Activated CD8-positive, alpha-beta T cell treated with anti-CD3 and anti-CD28 coated beads for 36 hours (primary cell): Measurements from ENCODE around the gene KDM2A. TPM values are rescaled to one million over a fixed set of nuclear protein-coding genes. Genes with fewer than 3 reads are reported as not detected.
A peak's percentile ranks its signal among the peaks of the same experiment; 100 is the strongest.

Experiments
- ATAC-seq: fragments of 200-7000 bp; cut with Tn5 transposase; one replicate; pipeline ENCODE4 v1.10.0; 2021; ENCODE audit warnings: mild to moderate bottlenecking, moderate library complexity
- CTCF ChIA-PET: fragments of 350-600 bp; sonication (Branson Sonifier 250); formaldehyde crosslinking; loops from one replicate; lab custom pipeline; 2021; ENCODE audit warnings: antibody characterized with exemption; lab: Charles Lee
- POLR2A ChIA-PET: fragments of 350-600 bp; sonication (Branson Sonifier 250); formaldehyde crosslinking; loops from one replicate; lab custom pipeline; 2021; ENCODE audit warnings: antibody characterized with exemption; lab: Charles Lee
- DNase-seq: peaks from one replicate; pipeline ENCODE4 v3.0.0-alpha.2; 2020
- H3K27ac Mint-ChIP-seq: one replicate; pipeline ENCODE4 v1.8.0; 2021; ENCODE audit warnings: mild to moderate bottlenecking, mixed read lengths
- H3K27me3 Mint-ChIP-seq: one replicate; pipeline ENCODE4 v1.8.0; 2021; ENCODE audit warnings: mixed read lengths
- H3K36me3 Mint-ChIP-seq: one replicate; pipeline ENCODE4 v1.8.0; 2021; ENCODE audit warnings: low read depth, mixed read lengths
- H3K4me1 Mint-ChIP-seq: one replicate; pipeline ENCODE4 v1.8.0; 2021; ENCODE audit warnings: low read depth, mixed read lengths
- H3K4me3 Mint-ChIP-seq: one replicate; pipeline ENCODE4 v1.8.0; 2021; ENCODE audit warnings: mild to moderate bottlenecking, moderate library complexity, mixed read lengths
- H3K9me3 Mint-ChIP-seq: one replicate; pipeline ENCODE4 v1.8.0; 2021; ENCODE audit warnings: mixed read lengths
- intact Hi-C: fragments of 100-400 bp; cut with micrococcal nuclease; formaldehyde crosslinking; loops from one replicate; pipeline ENCODE4 v1.10.0; 2022
- total RNA-seq, 2 experiments: library from RNA; stranded (reverse); gene quantifications; one replicate each; pipeline ENCODE4 v1.2.3, GENCODE V29; 2021
- TF ChIP-seq, protein P1 (sequence below): fragments of 200-600 bp; IDR thresholded peaks from one replicate; pipeline ENCODE4 v1.8.0; 2022; ENCODE audit warnings: antibody characterized with exemption, mild to moderate bottlenecking

Gene KDM2A
- total RNA-seq, 2 experiments from 2014 or later, result 79.6 to 88.1 TPM

DNA sequence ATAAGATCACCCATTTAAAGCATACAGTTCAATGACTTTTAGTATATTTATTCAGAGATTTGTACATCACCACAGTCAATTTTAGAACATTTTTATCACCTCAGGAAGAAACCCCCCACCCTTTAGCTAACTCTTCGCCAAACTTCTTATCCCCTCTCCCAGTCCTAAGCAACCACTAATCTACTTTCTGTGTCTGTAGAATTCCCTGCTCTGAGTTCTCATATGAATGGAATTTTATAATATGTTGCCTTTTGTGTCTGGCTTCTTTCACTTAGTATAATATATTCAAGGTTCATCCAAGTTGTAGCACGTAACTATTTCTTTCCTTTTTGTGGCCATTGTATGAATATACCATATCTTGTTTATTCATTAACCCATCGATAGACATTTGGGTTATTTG lies 173.6 kb downstream of the KDM2A start:
- DNase-seq (no peak), ATAC-seq (no peak)
- Mint-ChIP-seq H3K27me3 (no peaks in the 10 kb centered on the region), H3K4me1 (peaks cover 43% of the 10 kb centered on the region), H3K4me3 (peak overlapping the region; percentile 5), H3K27ac (peak overlapping the region; percentile 51), H3K9me3 (peaks cover 15% of the 10 kb centered on the region), H3K36me3 (peaks cover 64% of the 10 kb centered on the region)
- CTCF ChIA-PET, result interaction anchor here (0.7 to 2.1 kb wide), 9 partner anchors 10 to 103 kb away, joined by 3 to 15 read pairs (median 5); partner anchors contain the start of gene SSH3
- intact Hi-C loops, result no loop called here
- POLR2A ChIA-PET, result interaction anchor here (8.5 to 9.2 kb wide), 2 partner anchors 9 to 21 kb away, joined by 88 to 308 read pairs; partner anchors contain the start of genes GRK2 and SSH3
- TF ChIP-seq, protein P1, sequence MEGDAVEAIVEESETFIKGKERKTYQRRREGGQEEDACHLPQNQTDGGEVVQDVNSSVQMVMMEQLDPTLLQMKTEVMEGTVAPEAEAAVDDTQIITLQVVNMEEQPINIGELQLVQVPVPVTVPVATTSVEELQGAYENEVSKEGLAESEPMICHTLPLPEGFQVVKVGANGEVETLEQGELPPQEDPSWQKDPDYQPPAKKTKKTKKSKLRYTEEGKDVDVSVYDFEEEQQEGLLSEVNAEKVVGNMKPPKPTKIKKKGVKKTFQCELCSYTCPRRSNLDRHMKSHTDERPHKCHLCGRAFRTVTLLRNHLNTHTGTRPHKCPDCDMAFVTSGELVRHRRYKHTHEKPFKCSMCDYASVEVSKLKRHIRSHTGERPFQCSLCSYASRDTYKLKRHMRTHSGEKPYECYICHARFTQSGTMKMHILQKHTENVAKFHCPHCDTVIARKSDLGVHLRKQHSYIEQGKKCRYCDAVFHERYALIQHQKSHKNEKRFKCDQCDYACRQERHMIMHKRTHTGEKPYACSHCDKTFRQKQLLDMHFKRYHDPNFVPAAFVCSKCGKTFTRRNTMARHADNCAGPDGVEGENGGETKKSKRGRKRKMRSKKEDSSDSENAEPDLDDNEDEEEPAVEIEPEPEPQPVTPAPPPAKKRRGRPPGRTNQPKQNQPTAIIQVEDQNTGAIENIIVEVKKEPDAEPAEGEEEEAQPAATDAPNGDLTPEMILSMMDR, result no peak

DNA sequence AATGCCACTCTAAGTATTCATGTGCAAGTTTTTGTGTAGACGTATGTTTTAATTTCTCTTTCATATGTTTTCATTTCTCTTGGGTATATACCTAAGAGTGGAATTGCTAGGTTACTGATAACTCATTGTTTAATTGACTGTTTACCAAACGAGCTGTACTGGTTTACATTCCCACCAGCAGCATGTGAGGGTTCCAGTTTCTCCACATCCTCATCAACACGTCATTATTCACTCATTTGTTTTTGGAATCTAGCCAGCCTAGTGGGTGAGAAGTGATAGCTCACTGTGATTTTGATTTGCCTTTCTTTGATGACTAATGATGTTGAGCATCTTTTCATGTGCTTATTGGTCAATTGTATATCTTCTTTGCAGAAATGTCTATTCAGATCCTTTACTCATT lies 174.0 kb downstream of the KDM2A start:
- POLR2A ChIA-PET, result interaction anchor here (0.9 to 9.2 kb wide), 3 partner anchors 8 to 22 kb away, joined by 3 to 308 read pairs (median 88); partner anchors contain the start of genes GRK2 and SSH3
- DNase-seq (no peak), ATAC-seq (no peak)
- intact Hi-C loops, result no loop called here
- Mint-ChIP-seq H3K27me3 (no peaks in the 10 kb centered on the region), H3K4me3 (peak overlapping the region; percentile 5), H3K36me3 (peaks cover 65% of the 10 kb centered on the region), H3K27ac (peak overlapping the region; percentile 51), H3K9me3 (peaks cover 15% of the 10 kb centered on the region), H3K4me1 (peaks cover 39% of the 10 kb centered on the region)
- TF ChIP-seq, protein P1, result no peak
- CTCF ChIA-PET, result interaction anchor here (1.2 to 2.1 kb wide), 9 partner anchors 10 to 89 kb away, joined by 3 to 15 read pairs (median 5); partner anchors contain the start of gene SSH3

DNA sequence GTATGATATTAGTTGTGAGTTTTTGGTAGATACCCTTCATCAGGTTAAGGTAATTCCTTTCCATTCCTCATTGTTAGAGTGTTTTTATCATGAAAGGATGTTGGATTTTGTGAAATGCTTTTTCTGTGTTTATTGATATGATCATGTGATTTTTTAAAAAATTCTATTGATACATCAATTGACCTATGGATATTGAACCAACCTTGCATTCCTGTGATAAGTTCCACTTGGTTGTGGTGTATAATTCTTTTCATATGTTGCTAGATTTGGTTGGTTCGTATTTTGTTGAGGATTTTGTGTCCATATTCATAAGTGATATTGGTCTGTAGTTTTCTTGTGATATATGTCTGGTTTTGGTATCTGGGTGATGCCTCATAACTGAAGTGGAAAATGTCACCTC lies 176.8 kb downstream of the KDM2A start:
- Mint-ChIP-seq H3K4me3 (no peak overlapping the region), H3K27me3 (no peaks in the 10 kb centered on the region), H3K27ac (no peak overlapping the region), H3K4me1 (peaks cover 37% of the 10 kb centered on the region), H3K36me3 (peaks cover 66% of the 10 kb centered on the region), H3K9me3 (peaks cover 15% of the 10 kb centered on the region)
- TF ChIP-seq, protein P1, result no peak
- ChIA-PET POLR2A (no interaction called here), CTCF (interaction anchor here (0.8 to 1.2 kb wide), 2 partner anchors 43 to 86 kb away, joined by 4 read pairs; no protein-coding TSS in a partner anchor)
- ATAC-seq (no peak), DNase-seq (no peak)
- intact Hi-C loops, result no loop called here

- intact Hi-C loops, result no loop called here
- peak overlapping the region; percentile 69 for H3K27ac Mint-ChIP-seq
- ATAC-seq (no peak), DNase-seq (no peak)
- H3K27me3 Mint-ChIP-seq, result no peaks in the 10 kb centered on the region
- peaks cover 21% of the 10 kb centered on the region for H3K4me1 Mint-ChIP-seq
- CTCF ChIA-PET, result interaction anchor here (1.0 to 1.8 kb wide), 5 partner anchors 19 to 103 kb away, joined by 3 to 6 read pairs (median 3); partner anchors contain the start of genes POLD4 and PPP1CA
- TF ChIP-seq, protein P1, result no peak
- H3K9me3 Mint-ChIP-seq, result peaks cover 15% of the 10 kb centered on the region
- POLR2A ChIA-PET, result interaction anchor here (0.9 to 6.9 kb wide), 8 partner anchors 8 to 42 kb away, joined by 3 to 88 read pairs (median 4); partner anchors contain the start of genes ANKRD13D and GRK2
- no peak overlapping the region for H3K4me3 Mint-ChIP-seq
- H3K36me3 Mint-ChIP-seq, result peaks cover 51% of the 10 kb centered on the region
Measured at GRCh38 chr11:67298786-67299185, 179.7 kb downstream of the KDM2A start.
